ENCODE measurements around the gene ARID2. TPM values are rescaled to one million over a fixed set of nuclear protein-coding genes. Genes with fewer than 3 reads are reported as not detected.

Gene ARID2
- total RNA-seq, 4 donors from 2014 or later: 30.3 to 35.8 (median 32.8) TPM

- peaks cover 0 to 10% (median 0%) of the 10 kb centered on the region in 3 donors for H3K36me3 ChIP-seq
- no peak for TF ChIP-seq EP300 (IDR thresholded peaks at IDR 0.05)
- no peak for TF ChIP-seq POLR2A (IDR thresholded peaks at IDR 0.05)
- TF ChIP-seq CTCF (IDR thresholded peaks at IDR 0.05): no peak
- no peak overlapping the region for H3K4me3 ChIP-seq
- WGBS, 2 donors: 70 to 76% methylated on average over 3 of the region's 3 CpGs
- H3K9me3 ChIP-seq: no peaks in the 10 kb centered on the region
- H3K27me3 ChIP-seq: no peaks in the 10 kb centered on the region
- no peak for DNase-seq (ENCODE audit: low spot score in 2 of 2)
- peaks cover 0 to 9% (median 2%) of the 10 kb centered on the region in 4 donors for H3K4me1 ChIP-seq
- no peak overlapping the region for H3K27ac ChIP-seq
Observed at GRCh38 chr12:45757172-45757571, 27.7 kb downstream of the ARID2 start.

- DNase-seq (ENCODE audit: low spot score in 2 of 2): no peak
- H3K9me3 ChIP-seq: no peaks in the 10 kb centered on the region
- TF ChIP-seq CTCF (IDR thresholded peaks at IDR 0.05): no peak
- peaks cover 0 to 14% (median 2%) of the 10 kb centered on the region in 4 donors for H3K4me1 ChIP-seq
- H3K36me3 ChIP-seq: peaks cover 0 to 4% (median 0%) of the 10 kb centered on the region in 3 donors
- no peak overlapping the region for H3K27ac ChIP-seq
- no peaks in the 10 kb centered on the region for H3K27me3 ChIP-seq
- no peak overlapping the region for H3K4me3 ChIP-seq
- 92 to 94% methylated on average over 4 of the region's 4 CpGs for WGBS, 2 donors
Observed at GRCh38 chr12:45760333-45760732, 30.8 kb downstream of the ARID2 start.

GRCh38 chr12:45762185-45763110 is 32.9 kb downstream of the ARID2 start:
- no peaks in the 10 kb centered on the region for H3K36me3 ChIP-seq
- H3K4me1 ChIP-seq: peaks cover 0 to 15% (median 2%) of the 10 kb centered on the region in 4 donors
- no peak overlapping the region for H3K4me3 ChIP-seq
- H3K27me3 ChIP-seq: no peaks in the 10 kb centered on the region
- peak in 4 of 5 experiments; percentile 34 to 42 (median 40) for TF ChIP-seq CTCF (IDR thresholded peaks at IDR 0.05)
- TF ChIP-seq EP300 (IDR thresholded peaks at IDR 0.05): no peak
- H3K27ac ChIP-seq: no peak overlapping the region
- no peaks in the 10 kb centered on the region for H3K9me3 ChIP-seq
- peak in 1 of 2 donors; percentile 33 for DNase-seq (ENCODE audit: low spot score in 2 of 2)
- 54 to 55% methylated on average over 3 of the region's 3 CpGs for WGBS, 2 donors

GRCh38 chr12:45763381-45763780 is 33.9 kb downstream of the ARID2 start:
- DNase-seq (ENCODE audit: low spot score in 2 of 2): no peak
- Histone ChIP-seq H3K27me3 (no peaks in the 10 kb centered on the region), H3K36me3 (no peaks in the 10 kb centered on the region), H3K9me3 (no peaks in the 10 kb centered on the region), H3K4me3 (no peak overlapping the region), H3K4me1 (peaks cover 0 to 13% (median 2%) of the 10 kb centered on the region in 4 donors), H3K27ac (no peak overlapping the region)
- TF ChIP-seq POLR2A (IDR thresholded peaks at IDR 0.05) (no peak), EP300 (IDR thresholded peaks at IDR 0.05) (no peak), CTCF (IDR thresholded peaks at IDR 0.05) (no peak)
- 98 to 99% methylated on average over 4 of the region's 4 CpGs for WGBS, 2 donors

GRCh38 chr12:45768194-45768593 is 38.7 kb downstream of the ARID2 start:
- Histone ChIP-seq H3K4me3 (no peak overlapping the region), H3K4me1 (peaks cover 0 to 10% (median 0%) of the 10 kb centered on the region in 4 donors), H3K9me3 (peaks cover 0 to 7% (median 0%) of the 10 kb centered on the region in 4 donors), H3K36me3 (no peaks in the 10 kb centered on the region), H3K27ac (no peak overlapping the region), H3K27me3 (no peaks in the 10 kb centered on the region)
- TF ChIP-seq POLR2A (IDR thresholded peaks at IDR 0.05): no peak
- no peak for TF ChIP-seq EP300 (IDR thresholded peaks at IDR 0.05)
- TF ChIP-seq CTCF (IDR thresholded peaks at IDR 0.05): no peak
- no peak for DNase-seq (ENCODE audit: low spot score in 2 of 2)
- WGBS, 2 donors: 38 to 71% methylated on average over 1 of the region's 1 CpG
